CD4-positive, alpha-beta T cell treated with Interferon alpha-2 for 1 hour (primary cell): ENCODE measurements around the gene GALM.
"Not testable (repeated sequence)": the region's sequence is repeated elsewhere in the genome, so short reads cannot be mapped to it uniquely, and the experiment has no call there.

Experiments
- DNase-seq, 2 donors: peaks; one replicate each; pipeline ENCODE4 v3.0.0-alpha.2; 2020 to 2022

The GALM gene

DNA sequence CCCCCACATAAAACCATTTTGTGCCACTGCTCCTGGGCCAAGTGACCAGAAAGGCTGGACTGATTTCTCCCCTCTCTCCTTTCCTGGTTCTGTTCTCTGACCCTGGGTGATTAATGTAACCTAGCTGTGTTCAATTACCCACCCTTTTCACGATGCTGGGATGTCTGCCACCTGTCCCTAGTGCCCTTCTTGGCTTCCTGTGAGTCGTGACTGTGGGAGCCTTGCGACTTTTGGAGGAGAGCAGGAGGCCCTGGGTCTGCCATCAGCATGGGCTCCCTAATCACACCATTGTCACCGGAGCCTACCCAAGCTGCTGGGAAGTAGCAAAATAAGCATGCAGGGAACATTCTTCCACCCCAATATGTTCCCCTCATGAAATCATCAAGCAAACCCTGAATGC is 47.0 kb downstream of the GALM start:
- no peak for DNase-seq

DNA sequence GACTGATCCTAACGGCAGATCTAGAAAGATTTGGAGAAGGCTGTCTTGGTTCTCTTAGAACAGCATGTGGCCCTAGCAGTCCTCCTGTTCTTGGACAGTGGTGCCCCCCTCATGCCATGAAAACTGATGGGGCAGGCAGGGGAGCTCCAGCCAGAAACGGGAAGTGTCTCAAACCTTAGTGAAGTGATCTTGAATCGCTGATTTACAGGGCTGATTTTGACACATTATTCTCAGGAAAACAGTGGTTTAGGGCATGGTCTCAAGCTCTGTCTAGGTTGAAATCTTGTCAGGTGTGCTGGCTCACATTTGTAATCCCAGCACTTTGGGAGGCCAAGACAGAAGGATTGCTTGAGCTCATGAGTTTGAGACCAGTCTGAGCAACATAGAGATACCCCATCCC is 47.4 kb downstream of the GALM start:
- no peak for DNase-seq

DNA sequence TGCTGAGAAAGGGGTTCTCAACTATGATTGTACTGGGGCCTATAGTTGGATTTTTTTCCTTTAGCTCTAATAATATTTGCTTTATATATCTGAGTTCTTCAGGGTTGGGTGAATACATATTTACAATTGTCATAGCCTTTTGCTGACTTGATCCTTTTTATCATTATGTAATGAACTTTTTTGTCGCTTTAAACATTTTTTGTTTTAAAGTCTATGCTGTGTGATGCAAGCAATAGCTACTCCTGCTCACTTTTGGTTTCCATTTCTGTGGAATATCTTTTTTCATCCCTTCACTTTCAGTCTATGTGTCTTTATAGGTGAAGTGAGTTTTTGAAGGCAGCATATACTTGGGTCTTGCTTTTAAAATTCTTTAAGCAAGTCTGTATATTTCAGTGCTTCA is 49.0 kb downstream of the GALM start:
- DNase-seq: not testable (repeated sequence)

DNA sequence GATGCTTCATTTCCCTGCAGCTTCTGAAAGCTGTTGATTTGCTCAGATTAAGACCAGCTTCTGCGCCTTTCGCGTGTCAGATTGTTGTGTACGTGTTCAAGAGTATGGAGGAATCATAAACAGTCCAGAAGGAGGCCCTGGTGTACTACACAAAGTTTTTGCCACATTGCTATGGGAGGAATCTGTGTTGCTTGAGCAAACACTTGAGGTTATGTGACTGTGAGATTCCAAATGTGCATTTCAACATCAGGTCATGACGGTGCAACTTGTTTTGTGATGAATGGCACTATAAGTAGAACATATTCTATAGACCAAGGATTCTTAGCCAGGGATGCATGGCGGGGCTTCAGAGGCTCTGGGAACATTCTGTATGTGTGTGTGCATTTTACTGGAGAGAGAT is 50.3 kb downstream of the GALM start:
- no peak for DNase-seq

DNA sequence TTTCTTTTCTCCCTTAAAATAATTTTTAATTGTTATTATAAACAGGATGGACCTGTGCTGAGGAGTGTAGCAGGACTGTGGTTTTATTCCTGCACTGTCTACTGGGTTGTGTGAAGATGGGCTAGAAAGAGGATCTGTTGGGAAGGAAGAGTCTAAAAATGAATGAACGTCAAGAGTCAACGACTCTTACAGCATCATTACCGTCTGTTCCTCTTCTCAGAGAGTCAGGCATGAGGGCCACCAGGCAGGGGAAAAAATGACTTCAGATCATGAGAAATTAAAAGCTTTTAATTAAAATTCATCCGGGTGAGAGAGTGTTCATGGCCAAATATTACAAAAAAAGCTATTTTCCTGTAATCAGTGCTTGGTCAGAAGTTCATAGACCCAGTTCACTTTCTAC is 52.7 kb downstream of the GALM start:
- no peak for DNase-seq

DNA sequence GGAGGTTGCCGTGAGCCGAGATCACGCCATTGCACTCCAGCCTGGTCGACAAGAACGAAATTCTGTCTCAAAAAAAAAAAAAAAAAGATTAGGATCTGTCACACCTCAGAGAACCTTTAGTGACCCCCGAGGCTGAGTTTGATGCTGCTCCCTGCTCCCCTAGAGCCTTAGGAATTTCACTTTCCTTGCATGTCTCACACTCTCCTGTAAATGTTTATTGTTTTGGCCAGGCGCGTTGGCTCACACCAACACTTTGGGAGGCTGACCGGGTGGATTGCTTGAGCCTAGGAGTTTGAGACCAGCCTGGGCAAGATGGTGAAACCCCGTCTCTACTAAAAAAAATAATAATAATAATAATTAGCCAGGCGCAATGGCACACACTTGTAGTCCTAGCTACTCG is 53.8 kb downstream of the GALM start:
- no peak for DNase-seq

DNA sequence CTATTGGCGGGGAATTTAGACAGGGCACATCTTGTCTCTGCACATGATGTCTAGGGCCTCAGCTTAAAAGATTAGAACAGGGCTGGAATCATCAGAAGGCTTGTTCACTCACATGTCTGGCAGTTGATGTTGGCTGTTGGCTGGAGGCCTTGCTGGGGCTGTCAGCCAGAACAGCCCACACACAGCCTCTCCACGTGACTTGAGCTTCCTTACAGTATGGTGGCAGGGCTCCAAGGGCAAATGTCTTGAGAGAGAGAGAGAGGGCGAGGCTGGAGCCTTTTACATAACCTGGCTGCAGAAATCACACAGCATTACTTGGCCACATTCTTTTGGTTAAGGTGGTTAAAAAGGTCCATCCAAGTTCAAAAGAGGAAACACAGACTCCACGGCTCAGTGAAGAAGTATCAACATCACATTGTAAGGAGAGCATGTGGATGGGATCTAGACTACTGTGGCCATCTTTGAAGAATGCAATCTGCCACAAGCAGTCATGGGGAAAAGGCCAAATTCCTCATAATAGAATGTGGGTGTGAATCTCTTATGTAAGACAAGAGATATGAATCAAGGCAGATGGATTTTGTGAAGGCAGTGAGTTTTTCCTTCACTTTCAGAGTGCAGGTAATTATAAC is 54.8 kb downstream of the GALM start:
- DNase-seq: no peak

DNA sequence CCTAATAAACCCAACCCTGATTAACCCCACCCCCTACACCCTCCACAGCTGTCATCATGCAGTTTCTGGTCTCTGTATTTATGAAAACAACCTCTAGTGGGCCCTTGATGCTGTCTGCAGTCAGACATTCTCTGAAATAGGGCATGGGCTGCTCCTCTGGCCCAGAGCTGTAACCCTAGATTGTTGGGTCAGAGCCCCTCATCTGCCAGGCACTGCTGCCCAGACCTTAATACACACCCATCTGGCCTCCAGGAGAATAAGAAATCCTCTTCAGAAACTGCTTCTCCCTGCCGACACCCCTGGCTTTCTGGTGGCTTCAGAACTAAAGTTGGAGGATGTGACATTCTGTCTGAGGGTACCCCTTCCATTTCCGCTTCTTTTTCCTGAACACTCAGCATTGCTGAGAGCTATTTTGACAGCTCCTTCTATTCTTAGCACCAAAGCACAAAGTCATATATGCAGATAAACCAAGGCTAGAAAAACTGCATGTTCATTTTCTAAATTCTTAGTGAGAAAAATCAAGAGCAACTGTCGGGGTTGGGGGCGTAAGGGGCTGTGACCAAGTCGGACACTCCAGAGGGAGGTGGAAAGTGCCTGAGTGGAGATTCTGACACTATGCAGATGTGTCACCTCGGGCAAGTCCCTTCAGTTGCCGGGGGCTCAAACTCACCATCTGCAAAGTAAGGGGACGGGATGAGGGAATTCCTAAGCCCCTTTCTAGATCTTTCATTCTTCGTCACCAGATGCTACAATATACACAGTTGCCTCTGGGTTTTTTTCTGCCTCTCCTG is 56.6 kb downstream of the GALM start:
- DNase-seq: peak; percentile 15 to 54

DNA sequence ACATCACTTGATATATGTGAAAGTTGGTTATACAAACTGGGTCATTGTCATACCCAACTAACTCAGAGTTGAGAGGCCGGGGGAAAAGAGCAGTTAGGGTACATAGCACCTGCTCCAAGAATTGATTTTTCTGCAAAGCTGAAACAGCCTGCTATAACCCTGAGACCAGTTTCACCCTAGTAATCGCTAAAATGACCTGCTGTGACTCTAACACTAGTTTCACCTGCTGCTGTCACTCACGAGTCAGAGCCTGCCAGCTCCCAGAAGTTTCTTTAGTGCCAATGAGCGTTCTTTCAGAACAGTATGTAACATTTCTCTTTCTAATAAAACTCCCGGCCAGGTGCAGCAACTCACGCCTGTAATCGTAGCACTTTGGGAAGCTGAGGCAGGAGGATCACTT is 57.3 kb downstream of the GALM start:
- no peak for DNase-seq

DNA sequence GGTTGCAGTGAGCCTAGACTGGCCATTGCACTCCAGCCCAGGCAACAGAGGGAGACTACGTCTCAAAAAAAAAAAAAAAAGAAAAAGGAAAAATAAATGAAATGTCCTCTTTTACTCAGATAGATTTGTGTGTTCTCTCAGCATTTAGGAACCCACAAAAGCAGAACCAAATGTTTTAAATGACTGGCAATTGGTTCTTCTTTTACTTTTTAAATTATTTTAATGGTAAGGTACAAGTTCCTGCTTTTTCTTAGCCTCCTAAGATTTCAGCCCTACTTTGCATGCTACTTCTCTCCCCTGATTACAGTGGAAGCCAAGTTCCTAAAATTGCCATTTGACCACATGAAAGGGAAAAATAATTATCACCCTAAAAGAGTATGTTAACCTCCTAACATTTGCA is 61.7 kb downstream of the GALM start:
- no peak for DNase-seq

DNA sequence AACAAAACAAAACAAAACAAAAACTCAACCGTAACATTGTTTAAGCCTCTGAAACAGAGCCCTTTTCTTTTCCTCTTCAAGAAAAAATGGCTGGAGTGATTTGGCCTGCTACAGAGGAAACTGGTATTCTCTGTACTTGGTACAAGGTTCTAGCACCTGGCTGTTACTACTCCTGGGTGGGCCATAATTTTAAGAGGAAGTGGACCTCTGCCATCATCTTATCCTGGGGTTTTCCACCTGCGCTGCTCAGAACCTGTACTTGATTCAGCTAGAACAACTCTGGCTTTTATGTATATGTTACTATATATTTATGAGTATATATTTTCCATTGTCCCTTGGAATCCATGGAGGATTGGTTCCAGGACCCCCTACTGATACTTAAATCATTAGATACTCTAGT is 62.8 kb downstream of the GALM start:
- DNase-seq: no peak

DNA sequence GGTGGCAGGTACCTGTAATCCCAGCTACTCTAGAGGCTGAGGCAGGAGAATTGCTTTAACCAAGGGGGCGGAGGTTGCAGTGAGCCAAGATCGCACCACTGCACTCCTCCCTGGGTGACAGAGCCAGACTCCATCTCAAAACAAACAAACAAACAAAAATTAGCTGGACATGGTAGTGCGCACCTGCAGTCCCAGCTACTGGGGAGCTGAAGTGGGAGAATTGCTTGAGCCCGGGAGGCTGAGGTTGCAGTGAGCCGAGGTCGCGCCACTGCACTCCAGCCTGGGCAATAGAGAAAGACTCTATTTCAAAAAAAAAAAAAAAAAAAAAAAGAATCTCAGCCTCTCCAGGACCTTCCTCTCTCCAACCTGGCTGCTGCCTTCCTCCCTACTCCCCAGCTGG is 65.2 kb downstream of the GALM start:
- DNase-seq: no peak

DNA sequence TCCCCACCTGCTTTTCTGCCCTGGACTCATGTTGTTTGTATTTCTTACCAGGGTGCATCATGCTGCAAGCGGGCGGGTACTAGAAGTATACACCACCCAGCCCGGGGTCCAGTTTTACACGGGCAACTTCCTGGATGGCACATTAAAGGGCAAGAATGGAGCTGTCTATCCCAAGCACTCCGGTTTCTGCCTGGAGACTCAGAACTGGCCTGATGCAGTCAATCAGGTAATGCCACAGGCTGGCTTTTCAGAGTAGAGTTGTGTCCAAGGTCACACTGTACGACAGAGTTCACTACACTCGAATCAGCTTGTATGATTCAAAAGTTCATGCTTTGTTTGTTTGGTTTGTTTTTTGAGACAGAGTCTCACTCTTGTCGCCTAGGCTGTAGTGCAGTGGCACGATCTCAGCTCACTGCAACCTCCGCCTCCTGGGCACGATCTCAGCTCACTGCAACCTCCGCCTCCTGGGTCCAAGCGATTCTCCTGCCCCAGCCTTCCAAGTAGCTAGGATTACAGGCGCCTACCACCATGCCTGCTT is 65.8 kb downstream of the GALM start:
- DNase-seq: no peak

DNA sequence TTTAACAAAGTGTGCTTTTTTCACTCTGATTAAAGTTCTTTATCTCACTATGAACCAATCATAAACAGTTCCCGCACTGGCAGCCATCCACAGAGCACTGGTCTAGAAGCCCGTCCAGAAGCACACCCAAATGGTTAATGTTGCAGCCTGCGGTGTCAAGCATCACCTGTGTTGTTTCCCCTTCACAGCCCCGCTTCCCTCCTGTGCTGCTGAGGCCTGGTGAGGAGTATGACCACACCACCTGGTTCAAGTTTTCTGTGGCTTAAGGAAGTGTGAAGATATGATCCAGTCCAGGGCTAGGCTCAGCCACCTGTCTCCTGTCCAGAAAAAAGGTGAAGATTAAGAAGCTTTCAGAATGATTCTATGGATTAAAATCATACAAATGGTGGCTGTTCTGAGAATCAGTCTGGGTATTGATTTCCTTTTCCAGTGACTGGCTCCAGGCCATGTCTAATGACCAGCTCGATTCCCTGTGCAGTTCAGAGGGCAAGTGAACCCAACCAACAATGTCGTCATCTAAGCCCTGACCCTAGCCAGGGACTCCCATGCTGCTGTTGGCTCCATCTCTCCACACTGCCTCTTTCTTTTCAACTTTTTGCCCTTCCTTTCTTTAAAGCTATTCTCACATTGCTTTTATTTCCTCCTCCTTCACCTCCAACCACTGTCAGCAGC is 67.5 kb downstream of the GALM start:
- DNase-seq: no peak

DNA sequence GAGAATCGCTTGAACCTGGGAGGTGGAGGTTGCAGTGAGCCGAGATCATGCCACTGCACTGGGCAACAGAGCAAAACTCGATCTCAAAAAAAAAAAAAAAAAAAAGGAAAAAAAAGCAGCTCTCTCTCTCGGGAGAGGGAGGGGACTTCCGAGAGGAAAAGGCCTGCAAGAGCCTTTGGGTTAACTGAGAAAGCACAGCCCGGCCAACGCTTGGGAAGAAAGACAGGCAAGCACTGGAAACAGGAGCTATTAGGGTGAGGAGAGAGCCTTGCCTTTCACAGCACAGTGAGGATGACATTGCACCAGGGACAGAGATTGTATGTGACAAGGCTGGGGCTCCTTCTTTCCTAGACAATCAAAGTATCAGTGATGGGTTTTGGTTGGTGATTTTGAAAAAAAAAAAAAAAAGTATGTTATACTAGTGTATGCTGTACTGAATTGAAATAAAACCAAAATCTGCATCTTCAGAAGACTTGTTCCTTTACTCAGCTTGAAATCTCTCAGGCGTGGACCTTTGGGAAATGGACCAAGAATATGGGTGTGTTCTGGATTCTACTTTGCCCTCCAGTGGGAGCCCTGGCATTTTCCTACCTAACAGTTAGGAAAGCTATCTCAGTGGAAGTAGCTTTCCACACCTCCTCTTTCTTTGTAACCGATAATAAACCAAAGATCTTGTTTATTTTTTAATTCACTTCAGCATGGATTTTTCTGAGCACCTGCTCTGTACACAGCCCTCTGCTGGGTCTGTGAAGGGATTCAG is 68.6 kb downstream of the GALM start:
- no peak for DNase-seq

DNA sequence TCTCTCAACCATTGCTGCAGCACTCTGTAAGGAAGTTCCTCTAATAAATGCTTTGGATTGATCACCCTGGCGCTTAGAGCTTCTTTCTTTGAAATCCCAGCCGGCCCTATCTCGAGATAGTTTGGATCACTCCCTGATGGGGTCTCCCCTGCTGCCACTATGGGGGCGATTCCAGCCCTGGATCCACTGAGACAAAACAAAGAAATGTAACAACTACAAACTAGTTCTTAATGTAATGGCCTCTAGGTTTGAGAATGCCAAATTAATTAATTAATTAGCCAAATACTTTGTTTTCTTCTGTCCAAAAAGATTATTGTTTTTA is 70.0 kb downstream of the GALM start:
- DNase-seq: no peak

DNA sequence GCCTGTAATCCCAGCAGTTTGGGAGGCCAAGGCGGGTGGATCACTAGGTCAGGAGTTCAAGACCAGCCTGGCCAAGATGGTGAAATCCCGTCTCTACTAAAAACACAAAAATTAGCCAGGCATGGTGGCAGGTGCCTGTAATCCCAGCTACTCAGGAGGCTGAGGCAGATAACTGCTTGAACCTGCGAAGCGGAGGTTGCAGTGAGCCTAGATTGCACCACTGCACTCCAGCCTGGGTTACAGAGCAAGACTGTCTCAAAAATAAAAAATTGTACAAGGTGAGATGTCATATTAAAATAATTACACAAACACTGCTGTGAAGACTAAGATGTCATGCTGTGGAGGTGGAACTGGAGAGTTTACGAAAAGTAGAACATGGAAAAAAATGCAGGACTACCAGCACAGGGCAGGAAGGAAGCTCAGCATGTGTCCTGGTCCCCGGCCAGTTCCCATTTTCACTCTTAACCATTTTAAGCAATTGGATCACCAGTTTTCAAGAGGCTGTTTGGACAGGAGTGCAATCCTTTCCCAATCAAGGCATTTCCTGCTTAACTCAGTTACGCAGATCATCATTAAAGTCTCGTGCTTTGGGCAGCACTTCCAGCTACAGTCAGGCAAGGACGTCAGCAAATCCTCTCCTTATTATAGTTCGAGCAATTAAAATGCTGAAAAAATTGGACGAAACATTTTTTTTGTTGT is 71.2 kb downstream of the GALM start:
- DNase-seq: not testable (repeated sequence)

DNA sequence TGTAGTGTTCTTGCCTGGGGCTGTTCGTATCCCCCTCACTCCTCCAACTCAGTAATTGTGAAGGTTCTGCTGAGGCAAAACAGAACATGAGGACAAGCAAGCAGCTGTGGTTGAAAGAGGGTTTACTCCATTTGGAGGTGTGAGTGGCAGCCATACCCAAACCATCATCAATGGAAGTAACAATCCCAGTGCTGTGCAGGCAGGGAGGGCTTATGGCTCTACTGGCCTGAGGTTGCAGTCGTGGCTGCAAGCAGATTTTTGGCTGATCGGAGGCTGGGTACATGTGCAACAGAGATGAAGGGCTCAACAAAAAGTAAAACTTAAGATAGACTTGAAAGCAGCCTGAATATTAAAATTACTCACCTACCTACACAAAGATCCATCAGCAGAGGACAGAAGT is 72.0 kb downstream of the GALM start:
- no peak for DNase-seq

DNA sequence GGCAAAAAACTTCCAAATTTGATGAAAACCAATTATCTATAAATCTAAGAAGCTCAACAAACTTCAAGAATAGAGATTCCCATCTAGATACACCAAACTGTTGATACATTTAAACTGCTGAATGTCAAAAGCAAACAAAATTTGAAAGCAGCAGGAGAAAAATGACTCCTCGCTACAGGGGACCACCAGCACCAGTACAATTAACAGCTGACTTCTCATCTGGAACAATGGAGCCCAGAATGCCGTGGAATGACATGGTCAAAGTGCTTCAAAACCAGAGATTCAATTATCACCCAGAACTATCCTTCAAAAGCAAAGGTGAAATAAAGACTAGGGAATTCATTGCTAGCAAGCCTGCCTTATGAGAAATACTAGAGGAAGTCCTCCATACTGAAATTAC is 73.6 kb downstream of the GALM start:
- DNase-seq: no peak

DNA sequence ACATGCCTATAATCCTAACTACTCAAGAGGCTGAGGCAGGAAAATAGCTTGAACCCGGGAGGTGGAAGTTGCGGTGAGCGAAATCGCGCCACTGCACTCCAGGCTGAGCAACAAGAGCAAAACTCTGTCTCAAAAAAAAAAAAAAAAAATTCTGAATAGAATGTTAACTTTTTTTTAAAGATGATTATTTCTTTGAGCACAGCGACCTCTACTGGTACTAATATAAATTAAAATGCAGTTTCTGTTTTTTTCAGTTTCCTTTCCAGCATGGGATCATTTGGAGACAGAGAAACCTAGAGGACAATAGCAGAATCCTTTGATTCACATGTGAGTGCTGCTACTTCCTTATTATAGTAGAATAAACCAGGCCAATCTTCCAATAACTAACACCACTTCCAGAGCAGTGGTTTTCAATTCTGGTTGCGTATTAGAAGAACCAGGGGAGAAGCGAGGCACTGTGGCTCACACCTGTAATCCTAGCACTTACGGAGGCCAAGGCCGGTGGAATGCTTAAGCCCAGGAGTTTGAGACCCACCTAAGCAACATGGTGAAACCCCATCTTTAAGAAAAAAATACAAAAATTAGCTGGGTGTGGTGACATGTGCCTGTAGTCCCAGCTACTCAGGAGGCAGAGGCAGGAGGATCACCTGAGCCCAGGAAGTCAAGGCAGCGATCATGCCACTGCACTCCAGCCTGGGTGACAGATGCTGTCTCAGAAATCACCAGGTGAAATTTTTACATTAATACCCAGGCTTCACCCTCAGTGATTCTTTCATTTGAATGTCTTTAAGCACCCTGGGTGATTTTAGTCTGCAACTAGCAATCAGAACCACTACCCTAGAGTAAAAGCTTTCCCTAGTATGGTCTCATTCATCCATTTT is 75.2 kb downstream of the GALM start:
- DNase-seq: peak; percentile 17 to 75

DNA sequence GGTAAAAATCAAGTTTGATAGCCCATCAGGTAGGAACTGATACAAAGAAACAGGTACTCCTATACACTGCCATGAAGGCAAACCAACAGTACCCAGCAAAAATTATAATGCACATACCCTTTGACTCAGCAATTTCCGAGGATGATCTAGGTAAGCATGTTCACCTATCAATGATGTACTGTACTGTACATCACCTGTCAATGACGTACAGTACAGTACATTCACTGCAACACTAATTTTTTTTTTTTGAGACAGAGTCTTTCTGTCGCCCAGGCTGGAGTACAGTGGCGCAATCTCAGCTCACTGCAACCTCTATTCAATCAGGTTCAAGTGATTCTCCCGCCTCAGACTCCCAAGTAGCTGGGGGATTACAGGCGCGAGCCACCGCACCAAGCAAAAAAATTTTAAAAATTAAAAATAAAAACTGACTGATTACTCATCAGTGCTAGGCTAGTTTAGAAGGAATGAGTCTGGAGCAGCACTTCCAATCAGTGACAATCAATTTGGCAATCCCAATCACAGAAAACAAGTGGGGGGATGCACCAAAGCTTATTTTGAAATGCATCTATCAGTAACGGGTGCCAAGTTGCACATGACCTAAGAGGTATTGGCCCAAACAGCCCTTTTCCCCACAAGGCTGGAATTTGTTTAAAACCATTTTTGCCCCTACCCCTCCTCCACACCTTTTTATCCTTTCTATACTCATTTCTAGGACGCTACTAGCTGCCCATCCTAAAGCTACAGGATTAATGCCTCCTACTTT is 77.1 kb downstream of the GALM start:
- no peak for DNase-seq
